Non-pigmented ciliary epithelial cell (primary cell): ENCODE data around the gene NEDD4.
"Not testable (repeated sequence)": the region's sequence is repeated elsewhere in the genome, so short reads cannot be mapped to it uniquely, and the experiment has no call there.

Experiments used
- DNase-seq: peaks from one replicate; pipeline ENCODE4 v3.0.0-alpha.2; 2010; ENCODE audit warnings: low read depth

Gene NEDD4

DNA sequence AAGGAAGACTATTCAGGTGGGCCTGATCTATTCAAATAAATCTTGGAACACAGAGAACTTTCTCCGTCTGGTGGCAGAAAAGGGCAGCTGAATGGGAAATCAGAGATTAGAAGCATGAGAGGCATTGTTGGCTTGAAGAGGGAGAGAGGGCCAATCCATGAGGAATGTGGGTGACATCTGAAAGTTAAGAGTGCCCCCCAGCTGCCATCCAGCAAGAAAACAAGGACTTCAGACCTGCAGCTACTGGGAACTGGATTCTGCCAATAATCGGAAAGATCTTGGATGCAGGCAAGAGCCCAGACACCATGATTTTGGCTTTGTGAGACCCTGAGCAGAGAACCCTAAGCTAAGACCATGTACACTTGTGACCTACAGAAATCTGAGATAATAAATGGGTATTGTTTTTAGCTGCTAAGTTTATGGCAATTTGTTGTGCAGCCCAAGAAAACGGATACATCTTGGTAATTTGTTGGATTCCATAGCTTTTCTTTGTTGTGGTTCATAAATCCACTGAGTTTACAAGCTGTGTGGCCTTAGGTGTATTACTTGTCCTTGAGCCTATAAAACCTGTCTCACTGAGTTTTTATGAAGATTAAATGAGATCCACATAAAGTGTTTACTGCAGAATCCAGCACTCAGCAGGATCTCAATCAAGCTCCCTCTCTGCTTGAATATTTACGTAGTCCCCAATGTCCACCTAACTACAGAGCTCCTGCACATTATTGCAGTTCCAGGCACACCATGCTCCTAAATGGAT is 168.4 kb downstream of the NEDD4 start:
- no peak for DNase-seq

DNA sequence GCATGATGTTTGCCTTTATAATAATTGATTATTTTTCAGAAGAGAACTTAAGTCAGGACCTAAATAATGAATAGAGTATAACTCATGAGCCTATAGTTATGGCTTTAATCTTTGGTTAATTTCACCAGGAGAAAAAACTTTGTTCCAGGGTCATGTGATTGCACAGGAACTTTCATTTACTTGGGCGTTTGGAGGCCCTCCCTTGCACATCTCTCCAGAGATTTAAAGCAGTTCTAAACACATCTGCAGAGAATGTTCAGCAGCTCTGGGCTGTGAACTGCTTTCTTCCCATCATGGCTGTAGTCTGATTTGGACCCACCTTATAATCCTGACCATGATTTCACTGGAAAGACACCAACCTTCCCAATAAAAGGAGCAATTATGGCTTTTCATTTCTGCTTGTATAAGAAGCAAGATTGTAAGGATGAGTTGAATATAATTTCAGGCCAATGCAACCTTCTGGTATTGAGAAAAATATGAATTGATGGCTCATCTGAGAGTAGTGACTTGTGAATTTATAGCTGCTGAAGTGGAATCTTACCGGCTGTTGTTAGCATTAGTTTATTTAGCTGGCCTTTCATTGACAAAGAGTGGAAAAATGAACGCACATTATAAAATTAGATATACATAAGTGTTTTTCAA is 169.6 kb downstream of the NEDD4 start:
- DNase-seq = no peak

DNA sequence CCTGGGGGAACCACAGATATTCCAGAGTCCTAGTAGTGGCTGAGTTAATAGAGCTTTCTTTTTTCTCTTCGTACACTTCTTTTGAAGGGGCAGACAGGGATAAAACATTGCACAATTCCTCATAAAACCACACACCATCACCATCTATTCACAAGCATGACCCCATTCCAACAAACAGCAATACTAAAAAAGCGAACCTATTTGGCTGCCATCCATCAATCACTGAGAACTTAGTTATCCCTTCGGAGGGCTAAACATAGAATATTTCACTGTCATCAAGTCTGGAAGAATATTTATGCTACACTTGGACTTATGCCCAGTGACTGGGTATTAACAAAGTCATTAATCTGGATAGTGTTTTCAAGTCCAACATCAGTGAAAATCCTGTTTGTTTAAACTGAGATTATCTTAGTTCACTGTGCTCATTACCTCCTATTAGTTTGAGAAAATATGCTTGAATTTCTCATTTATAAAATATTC is 170.2 kb downstream of the NEDD4 start:
- no peak for DNase-seq

DNA sequence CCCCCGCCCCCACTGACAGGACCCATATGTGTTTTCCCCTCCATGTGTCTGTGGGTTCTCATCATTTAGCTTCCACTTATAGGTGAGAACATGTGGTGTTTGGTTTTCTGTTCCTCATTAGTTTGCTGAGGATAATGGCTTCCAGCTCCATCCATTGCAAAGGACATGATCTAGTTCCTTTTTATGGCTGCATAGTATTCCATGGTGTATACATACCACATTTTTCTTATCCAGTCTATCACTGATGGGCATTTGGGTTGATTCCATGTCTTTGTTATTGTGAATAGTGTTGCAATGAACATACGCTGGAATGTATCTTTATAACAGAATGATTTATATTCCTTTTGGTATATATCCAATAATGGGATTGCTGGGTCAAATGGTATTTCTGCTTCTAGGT is 171.7 kb downstream of the NEDD4 start:
- not testable (repeated sequence) for DNase-seq

DNA sequence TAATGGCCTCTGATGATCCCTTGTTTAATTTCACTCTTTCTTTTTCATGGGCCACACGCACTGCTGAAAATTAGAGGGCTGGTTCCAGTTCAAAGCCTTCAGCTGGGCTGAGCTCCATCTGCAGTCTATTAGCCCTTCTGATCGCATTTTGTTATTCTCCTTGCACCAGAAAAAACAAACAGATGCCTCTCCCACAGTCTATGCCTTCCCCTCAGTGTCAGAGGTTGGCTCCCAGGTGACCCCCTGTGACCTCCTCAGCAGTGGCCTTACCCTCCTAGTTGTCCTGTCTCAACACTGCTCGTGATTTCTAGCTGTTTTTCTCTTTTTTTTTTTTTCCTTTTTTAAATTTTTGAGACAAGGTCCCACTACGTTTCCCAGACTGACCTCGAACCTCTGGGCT is 173.4 kb downstream of the NEDD4 start:
- DNase-seq = no peak

DNA sequence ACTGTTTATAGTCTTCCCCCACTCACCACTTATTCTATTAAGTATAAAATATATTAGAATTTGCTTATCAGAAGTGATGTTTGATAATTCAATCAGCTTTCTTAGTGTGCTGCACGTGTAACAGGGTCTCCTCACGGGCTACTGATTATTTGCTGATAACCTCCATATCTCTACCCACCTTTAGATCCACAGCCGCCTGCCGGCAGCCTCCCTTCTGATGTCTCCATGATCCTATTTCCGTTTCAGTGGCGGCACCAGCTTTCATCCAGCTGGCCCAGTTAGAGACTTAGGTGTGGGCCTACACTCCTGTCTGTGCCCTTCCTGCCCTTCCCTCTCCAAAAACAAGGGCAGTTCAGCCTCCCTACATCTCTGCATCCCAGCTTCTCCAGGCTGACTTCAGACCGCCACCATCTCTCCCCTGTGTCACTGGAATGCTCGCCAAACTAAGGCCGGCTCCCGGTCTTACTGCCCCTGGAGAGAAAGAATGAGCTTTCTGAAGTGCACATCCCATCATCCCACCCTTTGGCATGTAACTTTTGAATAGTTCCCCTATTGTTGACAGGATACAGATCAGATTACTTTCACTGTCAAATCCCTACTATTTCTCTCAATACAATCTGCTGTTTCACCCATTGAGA is 173.9 kb downstream of the NEDD4 start:
- DNase-seq = no peak

DNA sequence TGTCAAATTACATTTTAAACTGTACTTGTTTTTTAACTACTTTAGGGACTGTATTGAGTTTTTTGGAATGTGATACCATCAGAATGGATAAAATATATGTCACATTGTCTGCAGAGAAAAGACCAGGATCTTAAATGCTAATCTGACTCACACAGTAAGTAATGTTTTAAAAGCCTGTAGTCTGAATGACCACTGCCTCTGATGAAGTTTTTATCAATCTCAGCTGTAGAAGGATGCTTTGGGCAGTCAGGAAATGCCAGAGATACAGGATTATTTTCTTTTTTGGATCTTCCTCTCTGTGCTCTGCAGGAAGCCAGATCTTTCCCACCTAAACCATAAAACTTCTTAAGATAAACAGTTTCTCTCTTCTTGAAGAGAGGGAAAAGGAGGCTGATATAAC is 177.4 kb downstream of the NEDD4 start:
- DNase-seq = no peak

DNA sequence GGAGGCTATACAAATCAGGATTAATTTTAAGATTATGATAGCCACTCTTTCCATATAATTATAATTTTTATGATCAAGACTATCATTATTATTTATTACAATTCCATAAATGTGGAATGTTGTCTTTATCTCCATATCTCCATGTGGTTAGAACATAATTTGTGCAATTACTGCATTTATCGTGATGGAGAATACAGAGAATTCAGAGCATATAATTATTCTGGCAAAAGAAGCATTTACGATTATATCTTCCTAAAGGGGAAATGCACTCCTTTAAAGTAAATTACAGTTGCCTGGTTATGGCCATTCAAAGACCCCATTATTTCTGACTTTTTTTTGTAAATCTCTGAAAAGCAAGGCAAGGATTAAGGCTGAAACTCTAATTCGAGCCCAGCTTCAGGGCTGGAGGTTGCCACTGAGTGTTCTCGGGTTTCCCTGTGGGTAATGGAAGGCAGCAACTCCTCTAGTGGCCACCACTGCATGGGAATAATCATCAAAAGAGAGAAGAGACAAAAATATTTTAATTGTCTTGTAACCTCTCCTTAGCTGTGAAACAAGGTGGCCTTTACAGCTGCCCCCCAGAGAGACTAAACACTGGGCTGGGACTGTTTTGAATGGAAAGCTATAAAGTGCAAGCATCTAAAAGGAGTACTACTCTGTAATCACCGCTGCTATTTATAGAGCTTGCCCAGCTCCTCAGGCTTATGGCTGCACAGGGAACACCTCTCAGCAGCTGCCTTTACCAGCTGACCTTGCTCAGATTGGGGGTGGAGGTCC is 190.6 kb downstream of the NEDD4 start:
- no peak for DNase-seq

DNA sequence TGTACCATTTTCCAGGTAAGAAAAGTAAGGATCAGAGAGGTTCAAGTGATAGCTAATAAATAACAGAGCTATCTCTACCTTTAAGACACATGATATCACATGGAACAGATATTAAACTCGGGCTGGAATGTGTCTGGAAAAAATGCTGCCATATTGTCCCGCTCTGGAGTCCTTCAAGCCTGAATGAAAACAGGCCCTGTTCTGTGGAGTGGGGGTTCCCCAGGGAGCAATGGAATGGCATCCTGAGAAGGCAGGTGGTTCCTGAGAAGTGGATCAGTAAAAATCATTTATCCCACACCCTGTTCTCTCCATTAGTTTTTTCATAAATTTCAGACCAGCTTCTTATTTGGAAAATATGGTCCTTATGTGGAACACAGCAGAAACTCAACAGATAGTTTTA is 193.2 kb downstream of the NEDD4 start:
- DNase-seq = no peak

DNA sequence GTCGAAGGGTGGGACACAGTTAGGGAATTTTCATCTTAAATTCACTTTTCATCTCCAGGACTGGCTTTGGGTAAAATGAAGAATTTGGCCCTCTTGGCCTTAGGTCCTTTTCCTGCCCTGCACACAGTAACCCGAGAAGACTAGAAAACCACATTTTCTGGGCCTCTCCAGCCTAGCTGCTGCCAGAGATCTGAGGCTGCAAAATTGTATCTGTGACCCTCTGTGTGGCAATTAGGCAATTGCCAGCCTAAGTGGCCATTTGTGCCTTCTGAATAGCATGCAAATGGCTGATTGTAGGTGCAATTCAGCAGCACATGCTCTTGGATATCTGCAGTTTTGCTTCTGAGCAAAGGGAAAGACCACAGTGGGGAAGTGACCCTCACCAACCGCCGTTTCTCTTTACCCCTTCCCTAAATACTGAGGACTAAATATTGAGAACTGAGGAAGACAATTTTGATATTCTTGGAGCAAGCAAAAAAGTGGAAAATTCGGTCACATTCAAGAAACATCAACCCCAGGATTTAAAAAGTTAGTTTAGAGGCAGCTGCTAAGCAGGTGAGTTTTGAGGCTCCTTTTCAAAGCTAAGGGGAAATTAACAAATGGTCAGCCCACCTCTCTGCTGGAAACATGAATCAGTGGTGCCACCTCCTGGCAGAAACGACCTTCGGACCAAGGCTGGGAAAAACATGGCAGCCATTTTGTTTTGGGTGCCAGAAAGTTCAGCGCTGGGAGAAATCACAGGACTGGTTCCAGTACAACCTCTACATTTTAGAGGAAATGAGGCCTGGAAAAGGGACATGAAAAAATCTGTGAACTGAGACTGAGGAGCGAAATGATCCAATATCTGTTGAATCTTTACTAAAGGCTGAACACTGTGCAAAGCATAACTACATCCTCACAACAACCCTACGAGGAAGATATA is 193.9 kb downstream of the NEDD4 start:
- no peak for DNase-seq

DNA sequence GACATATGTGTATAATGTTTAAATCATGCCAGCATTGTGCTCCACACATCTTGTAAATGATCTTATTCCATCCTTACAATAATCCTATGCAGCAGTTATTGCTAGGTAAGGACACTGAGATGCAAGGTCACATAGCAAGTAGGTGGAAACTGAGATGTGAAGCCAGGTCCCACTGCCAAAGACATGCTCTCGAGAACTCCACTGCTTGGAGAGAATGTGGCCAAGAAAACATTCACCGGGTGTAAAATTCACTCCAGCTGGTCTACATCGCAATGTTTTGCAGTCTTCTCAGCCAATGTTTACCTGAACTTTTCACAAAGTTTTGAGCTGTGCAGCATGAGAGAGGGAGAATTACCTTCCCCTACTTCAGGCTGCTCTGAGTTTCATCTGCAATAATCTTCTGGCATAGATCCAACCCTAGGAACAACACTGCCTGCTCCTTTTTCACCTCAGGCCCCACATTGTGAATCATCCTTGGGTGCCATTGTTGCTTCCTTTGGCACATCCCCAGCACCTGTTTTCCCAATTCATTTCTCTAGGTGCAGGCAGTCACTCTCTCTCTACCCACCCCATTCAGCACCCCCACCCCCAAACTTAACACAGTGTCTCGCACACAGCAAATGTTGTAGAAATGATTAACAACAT is 197.0 kb downstream of the NEDD4 start:
- no peak for DNase-seq

DNA sequence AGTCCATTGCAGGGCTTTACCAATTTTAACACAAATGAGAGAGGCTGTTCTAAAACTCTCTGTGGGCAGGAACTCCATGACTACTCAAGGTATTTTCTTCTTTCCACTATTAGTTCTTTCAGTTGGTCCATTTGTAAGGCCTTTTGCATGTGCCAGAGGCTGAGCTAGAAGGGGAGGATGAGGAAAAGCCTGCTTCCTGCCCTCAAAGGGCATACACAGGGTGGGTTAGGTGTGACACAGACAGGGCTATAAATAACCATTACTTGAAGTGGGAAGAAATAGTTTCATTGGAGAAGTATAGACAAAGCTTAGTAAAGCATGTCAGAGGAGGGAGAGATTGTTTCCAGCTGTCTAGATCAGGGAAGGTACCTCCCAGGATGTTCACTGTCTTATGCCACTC is 198.4 kb downstream of the NEDD4 start:
- no peak for DNase-seq

DNA sequence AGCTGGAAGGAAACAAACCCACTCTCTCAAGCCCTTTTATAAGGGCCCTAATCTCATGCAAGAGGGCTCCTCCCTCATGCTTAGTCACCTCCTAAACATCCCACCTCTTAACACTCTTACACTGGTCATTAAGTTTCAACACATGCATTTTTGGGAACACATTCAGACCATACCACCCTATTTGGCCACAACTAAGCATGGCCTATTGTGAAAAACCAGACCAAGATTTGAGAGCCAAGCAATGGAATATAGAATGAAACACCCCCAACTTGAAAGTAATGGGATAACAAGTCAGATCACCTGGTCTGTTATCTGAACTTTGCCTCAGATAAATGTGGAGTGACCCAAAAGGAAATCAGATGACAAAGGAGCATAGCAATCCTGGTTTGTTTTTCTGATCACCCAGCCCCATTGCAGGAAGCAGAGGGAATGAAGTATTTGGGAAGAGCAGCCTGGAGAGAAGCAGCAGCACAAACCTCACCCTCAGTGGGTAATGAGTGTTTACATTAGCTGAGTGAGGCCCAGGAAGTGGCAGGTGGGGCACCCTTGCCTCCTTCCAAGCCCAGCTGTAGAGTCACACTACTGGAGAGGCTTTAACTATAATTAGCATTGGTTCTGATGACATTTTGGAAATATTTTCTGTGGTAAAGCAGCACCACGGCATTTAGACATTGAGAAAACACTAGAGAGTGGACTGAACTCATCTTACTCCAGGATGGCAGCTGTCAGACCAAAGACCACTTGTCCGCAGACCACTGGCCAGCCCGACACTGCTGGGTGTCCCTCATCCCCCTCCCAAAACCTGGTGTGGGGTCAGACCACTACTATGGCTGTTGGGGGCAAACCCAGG is 201.6 kb downstream of the NEDD4 start:
- no peak for DNase-seq

DNA sequence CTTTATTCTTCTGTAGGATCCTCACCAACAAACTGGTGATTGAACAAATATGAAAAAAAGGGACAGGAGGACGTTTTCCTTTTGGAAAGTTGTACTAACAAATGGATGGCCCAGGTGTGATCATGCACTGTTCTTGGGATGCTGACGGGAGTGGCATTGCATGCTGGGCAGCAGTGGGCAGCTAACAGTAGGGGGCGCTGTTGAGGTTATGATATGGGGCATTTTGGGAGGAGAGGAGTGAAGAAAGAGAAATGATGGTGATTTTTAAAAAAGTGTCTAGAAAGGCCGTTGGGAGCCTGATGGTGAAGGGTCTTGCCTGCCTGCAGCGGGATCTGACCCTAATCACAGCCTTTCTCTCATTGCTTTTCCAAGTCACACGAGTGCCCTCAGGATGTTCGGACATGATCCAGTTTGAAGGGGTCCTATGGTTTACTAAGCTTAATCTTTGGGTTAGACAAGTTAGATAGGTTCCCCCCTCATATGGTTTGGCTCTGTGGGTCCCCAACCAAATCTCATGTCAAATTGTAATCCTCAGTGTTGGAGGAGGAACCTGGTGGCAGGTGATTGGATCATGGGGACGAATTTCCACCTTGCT is 204.2 kb downstream of the NEDD4 start:
- no peak for DNase-seq

DNA sequence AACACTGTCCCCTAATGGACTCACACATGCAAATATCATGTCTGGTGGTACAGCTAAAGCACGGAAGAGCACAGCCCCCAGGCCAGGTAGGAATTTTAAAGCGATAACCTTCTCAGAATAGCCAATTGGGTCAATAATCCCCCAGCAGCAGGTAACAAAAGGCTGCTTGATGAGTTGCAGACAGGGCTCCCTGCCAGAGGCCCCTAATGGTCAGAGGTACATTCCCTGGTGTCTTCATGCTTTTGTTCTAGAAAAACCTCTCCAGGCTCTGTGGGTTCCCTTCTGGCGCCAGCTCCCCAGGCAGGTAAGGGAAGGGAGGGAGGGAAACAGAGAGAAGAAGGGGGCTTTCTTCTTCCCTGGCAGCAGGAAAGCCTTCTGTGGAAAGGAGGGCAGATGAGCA is 207.1 kb downstream of the NEDD4 start:
- DNase-seq = no peak

DNA sequence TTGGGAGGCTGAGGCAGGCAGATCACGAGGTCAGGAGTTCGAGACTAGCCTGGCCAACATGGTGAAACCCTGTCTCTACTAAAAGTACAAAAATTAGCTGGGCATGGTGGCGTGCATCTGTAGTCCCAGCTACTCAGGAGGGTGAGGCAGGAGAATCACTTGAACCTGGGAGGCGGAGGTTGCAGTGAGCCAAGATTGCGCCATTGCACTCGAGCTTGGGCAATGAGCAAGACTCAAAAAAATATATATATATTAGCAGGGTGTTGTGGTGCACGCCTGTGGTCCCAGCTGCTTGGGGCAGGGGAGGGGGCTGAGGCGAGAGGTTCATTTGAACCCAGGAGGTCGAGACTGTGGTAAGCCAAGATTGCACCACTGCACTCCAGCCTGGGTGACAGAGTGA is 207.8 kb downstream of the NEDD4 start:
- not testable (repeated sequence) for DNase-seq

DNA sequence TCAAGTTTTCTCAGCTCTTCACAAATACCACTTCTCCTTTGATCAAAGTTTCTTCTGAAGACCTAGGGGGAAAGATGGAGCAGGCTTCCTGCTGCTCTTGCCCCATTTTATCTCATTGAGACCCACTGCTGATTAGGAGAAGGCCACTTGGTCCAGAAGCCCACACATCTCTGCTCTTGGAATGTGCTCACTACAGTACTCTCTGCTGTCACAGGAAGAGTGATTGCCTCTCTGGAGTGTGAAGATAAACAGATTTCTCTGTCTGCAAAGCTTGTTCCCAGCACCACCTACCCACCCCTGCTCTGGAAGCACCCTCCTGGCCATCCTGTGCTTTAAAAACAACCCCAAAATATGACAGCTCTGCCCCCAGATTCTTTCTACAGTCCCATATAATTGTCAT is 209.1 kb downstream of the NEDD4 start:
- DNase-seq = no peak

DNA sequence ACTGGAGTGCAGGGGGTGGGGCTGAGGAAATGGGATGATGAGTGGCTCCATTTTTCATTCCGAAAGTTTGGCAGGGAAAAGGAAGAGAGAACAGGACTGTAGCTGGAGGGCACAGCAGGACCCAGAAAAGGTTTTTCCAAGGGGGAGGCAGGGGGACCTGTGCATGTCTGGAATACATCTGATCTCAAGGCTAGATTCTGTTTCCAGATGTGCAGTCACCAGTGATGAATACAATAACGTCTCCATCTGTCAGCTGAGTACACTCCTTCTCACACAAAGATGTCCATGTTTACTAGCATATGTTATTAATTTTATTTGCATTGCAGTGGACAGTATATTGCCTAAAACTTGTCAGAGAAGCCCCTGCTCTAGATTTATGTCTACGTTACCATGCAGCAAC is 210.5 kb downstream of the NEDD4 start:
- no peak for DNase-seq

DNA sequence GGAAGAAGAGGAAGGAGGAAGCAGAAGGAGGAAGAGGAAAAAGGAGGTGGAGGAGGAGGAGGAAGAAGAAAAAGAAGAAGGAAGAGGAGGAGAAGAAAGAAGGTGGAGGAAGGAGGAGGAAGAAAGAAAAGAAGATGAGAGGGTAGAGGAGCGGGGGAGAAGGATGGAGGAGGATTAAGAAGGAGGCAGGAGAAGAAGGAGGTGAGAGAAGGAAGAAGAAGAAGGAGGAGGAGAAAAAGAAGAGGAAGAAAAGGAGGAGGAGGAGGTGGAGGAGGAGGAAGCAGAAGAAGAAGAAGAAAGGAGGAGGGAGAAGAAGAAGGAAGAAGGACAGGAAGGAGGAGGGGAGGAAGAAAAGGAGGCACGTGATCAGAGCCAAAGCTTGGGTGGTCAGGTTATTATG is 213.1 kb downstream of the NEDD4 start:
- no peak for DNase-seq

DNA sequence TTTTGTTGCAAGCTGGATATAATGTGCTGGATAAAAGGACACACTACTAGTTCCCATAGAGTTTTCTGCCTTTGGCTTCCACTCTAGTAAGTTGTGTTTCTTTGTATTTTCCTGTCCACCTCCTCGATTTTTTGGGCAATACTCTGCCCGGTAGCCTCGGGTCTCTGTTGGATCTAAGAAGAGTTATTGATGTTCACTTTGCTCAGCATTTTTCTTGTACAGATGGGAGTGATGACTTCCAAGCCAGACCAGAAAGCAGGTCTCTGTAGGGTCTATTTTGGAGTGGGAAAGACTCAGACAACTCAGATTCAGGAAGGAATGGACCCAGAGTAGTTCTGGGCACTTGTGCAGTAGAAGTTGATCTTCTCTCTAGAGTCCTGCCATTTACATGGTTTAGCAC is 214.5 kb downstream of the NEDD4 start:
- no peak for DNase-seq
